SIG-M5 treated with dmso at 0.1 percent for 504 hours (cell line): Measurements from ENCODE around the gene KCTD16.

Source experiments
- DNase-seq: peaks from one replicate; lab custom pipeline; 2025; ENCODE audit not compliant: unreplicated experiment; lab: John Stamatoyannopoulos, UW

KCTD16 gene

GRCh38 chr5:144281784-144282183 is 111.1 kb downstream of the KCTD16 start:
- DNase-seq, result no peak

- DNase-seq, result no peak
These were observed 113.4 kb downstream of the KCTD16 start for GRCh38 chr5:144284036-144284435.

GRCh38 chr5:144284931-144285502 is 114.3 kb downstream of the KCTD16 start:
- no peak for DNase-seq

- no peak for DNase-seq
These were observed 118.6 kb downstream of the KCTD16 start for GRCh38 chr5:144289277-144289676.

- DNase-seq, result no peak
These were observed 121.4 kb downstream of the KCTD16 start for GRCh38 chr5:144292029-144292428.

- no peak for DNase-seq
These were observed 124.6 kb downstream of the KCTD16 start for GRCh38 chr5:144295284-144295683.

GRCh38 chr5:144297081-144297480 is 126.4 kb downstream of the KCTD16 start:
- no peak for DNase-seq

GRCh38 chr5:144298658-144299057 is 128.0 kb downstream of the KCTD16 start:
- DNase-seq, result no peak

GRCh38 chr5:144304688-144305087 is 134.0 kb downstream of the KCTD16 start:
- DNase-seq, result no peak

- DNase-seq, result no peak
These were observed 137.1 kb downstream of the KCTD16 start for GRCh38 chr5:144307736-144308135.

- DNase-seq, result no peak
These were observed 137.5 kb downstream of the KCTD16 start for GRCh38 chr5:144308174-144308573.

- DNase-seq, result no peak
These were observed 138.4 kb downstream of the KCTD16 start for GRCh38 chr5:144308906-144309670.

- DNase-seq, result no peak
These were observed 139.9 kb downstream of the KCTD16 start for GRCh38 chr5:144310621-144311020.

GRCh38 chr5:144313147-144313726 is 142.6 kb downstream of the KCTD16 start:
- no peak for DNase-seq

GRCh38 chr5:144315026-144315425 is 144.4 kb downstream of the KCTD16 start:
- DNase-seq, result no peak

- DNase-seq, result no peak
These were observed 145.4 kb downstream of the KCTD16 start for GRCh38 chr5:144315994-144316634.

GRCh38 chr5:144318011-144318410 is 147.3 kb downstream of the KCTD16 start:
- no peak for DNase-seq

- no peak for DNase-seq
These were observed 147.8 kb downstream of the KCTD16 start for GRCh38 chr5:144318460-144318859.

- no peak for DNase-seq
These were observed 152.5 kb downstream of the KCTD16 start for GRCh38 chr5:144323181-144323580.

GRCh38 chr5:144325532-144325931 is 154.9 kb downstream of the KCTD16 start:
- DNase-seq, result no peak

- no peak for DNase-seq
These were observed 157.8 kb downstream of the KCTD16 start for GRCh38 chr5:144328494-144328893.

GRCh38 chr5:144328980-144329379 is 158.3 kb downstream of the KCTD16 start:
- no peak for DNase-seq
